ENCODE results near the gene OBSCN. TPM values are rescaled to one million over a fixed set of nuclear protein-coding genes. Genes with fewer than 3 reads are reported as not detected.

Gene OBSCN
- total RNA-seq, 1 donor from 2014 or later, result 25.7 TPM

DNA sequence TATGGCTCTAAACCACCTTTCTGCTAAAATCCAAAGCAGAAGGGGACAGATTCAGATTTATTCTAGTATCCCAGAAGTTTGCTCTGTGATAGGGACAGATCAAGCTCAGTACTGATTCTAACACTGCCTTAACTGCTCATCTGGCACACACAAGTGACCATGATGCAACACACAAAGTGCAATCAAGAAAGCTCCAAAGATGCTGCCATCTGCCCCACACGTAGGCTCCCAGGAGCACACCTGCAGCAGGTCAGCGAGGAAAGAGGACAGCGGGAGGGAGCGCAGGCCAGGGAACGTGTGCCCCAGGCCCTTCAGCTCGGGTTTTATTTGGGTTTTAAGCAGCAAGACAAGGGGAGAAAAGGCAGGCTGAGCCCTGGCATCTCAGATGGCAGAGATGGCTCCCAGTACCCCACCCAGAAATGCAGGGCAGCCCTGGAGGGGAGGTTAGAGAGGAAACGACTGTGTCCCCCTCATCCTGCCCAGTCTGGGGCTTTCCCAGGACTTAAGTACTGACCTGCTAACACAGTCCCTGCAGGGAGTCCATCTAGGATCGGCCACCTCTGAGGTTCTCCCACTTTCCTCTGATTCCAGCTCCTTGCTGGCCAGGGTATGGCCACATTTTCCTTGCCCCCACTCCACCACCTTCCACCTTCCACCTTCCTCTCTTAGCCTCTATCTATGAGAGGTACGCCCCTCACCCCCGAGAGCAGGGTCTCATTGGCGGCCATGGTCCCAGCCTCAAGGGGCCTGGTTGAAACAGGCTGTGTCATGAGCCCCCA, 197.5 kb downstream of the OBSCN start:
- Mint-ChIP-seq H3K9me3 (ENCODE audit: unreplicated experiment) (peaks cover 10% of the 10 kb centered on the region), H3K27ac (ENCODE audit: unreplicated experiment) (peak overlapping the region; percentile 85), H3K27me3 (ENCODE audit: unreplicated experiment) (peaks cover 5% of the 10 kb centered on the region), H3K4me1 (ENCODE audit: low read depth, unreplicated experiment) (peaks cover 17% of the 10 kb centered on the region), H3K4me3 (ENCODE audit: unreplicated experiment) (peak overlapping the region; percentile 97), H3K36me3 (ENCODE audit: unreplicated experiment) (no peaks in the 10 kb centered on the region)
- no peak for DNase-seq
- TF ChIP-seq, protein P1, sequence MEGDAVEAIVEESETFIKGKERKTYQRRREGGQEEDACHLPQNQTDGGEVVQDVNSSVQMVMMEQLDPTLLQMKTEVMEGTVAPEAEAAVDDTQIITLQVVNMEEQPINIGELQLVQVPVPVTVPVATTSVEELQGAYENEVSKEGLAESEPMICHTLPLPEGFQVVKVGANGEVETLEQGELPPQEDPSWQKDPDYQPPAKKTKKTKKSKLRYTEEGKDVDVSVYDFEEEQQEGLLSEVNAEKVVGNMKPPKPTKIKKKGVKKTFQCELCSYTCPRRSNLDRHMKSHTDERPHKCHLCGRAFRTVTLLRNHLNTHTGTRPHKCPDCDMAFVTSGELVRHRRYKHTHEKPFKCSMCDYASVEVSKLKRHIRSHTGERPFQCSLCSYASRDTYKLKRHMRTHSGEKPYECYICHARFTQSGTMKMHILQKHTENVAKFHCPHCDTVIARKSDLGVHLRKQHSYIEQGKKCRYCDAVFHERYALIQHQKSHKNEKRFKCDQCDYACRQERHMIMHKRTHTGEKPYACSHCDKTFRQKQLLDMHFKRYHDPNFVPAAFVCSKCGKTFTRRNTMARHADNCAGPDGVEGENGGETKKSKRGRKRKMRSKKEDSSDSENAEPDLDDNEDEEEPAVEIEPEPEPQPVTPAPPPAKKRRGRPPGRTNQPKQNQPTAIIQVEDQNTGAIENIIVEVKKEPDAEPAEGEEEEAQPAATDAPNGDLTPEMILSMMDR (IDR thresholded peaks at IDR 0.05; ENCODE audit: partially characterized antibody, unreplicated experiment), result no peak

- H3K36me3 Mint-ChIP-seq (ENCODE audit: unreplicated experiment), result no peaks in the 10 kb centered on the region
Measured at GRCh38 chr1:228405979-228406228, 198.1 kb downstream of the OBSCN start.

DNA sequence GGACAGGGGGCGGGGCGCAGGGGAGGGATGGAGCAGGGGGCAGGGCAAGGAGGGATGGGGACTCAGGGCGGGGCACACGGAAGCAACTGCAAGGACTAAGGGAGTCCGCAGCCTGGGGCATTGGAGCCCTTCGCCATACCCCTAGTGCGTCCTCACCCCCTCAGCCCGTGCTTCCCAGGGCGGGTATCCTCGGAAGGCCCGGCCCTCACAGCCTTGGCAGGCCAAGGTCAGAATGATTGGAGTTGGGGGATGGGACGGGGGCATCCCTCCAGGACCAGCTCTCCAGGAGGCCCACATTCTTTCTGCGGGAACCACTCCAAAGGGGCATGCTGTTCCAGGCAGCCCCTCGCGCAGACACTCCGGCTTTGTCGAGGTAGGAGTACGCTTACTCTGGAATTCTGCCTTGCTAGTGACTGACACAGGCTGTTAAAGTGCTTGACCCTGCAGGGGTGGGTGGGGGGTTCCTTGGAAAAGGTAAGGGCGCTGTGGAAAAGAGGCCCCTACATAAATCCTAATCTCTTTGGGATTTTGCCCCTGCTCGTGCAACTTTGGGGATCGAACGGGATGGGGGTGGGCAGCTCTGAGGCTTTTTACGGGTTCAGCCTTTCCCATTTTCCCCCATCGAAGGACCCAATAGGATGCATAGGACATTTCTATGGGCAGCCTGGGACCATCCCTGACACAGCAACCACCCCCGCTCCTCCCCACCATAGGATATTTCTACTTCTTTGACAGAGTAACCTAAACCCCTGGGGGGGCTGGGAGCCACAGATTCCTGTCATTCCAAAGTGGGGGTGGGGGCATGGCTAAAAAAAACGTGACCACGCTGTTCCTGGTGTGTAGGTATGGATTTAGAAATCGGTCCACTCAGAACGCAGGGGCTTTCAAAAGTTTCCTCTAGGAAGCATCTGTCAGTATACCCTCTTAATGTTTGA, 199.5 kb downstream of the OBSCN start:
- Mint-ChIP-seq H3K4me1 (ENCODE audit: low read depth, unreplicated experiment) (peaks cover 11% of the 10 kb centered on the region), H3K9me3 (ENCODE audit: unreplicated experiment) (peaks cover 4% of the 10 kb centered on the region), H3K27me3 (ENCODE audit: unreplicated experiment) (peaks cover 4% of the 10 kb centered on the region), H3K4me3 (ENCODE audit: unreplicated experiment) (peak overlapping the region; percentile 83), H3K36me3 (ENCODE audit: unreplicated experiment) (no peaks in the 10 kb centered on the region), H3K27ac (ENCODE audit: unreplicated experiment) (no peak overlapping the region)
- TF ChIP-seq, protein P1 (IDR thresholded peaks at IDR 0.05; ENCODE audit: partially characterized antibody, unreplicated experiment), result no peak
- DNase-seq, result no peak

More at GRCh38 chr1:228405979-228406228, 198.1 kb downstream of the OBSCN start:
- peak overlapping the region; percentile 97 for H3K4me3 Mint-ChIP-seq (ENCODE audit: unreplicated experiment)
- peaks cover 5% of the 10 kb centered on the region for H3K27me3 Mint-ChIP-seq (ENCODE audit: unreplicated experiment)
- TF ChIP-seq, protein P1 (IDR thresholded peaks at IDR 0.05; ENCODE audit: partially characterized antibody, unreplicated experiment), result no peak
- H3K9me3 Mint-ChIP-seq (ENCODE audit: unreplicated experiment), result peaks cover 8% of the 10 kb centered on the region
- no peak for DNase-seq
- peaks cover 15% of the 10 kb centered on the region for H3K4me1 Mint-ChIP-seq (ENCODE audit: low read depth, unreplicated experiment)
- peak overlapping the region; percentile 85 for H3K27ac Mint-ChIP-seq (ENCODE audit: unreplicated experiment)

GRCh38 chr1:228408041-228408868, 200.4 kb downstream of the OBSCN start:
- Mint-ChIP-seq H3K4me1 (ENCODE audit: low read depth, unreplicated experiment) (peaks cover 10% of the 10 kb centered on the region), H3K9me3 (ENCODE audit: unreplicated experiment) (peaks cover 3% of the 10 kb centered on the region), H3K27ac (ENCODE audit: unreplicated experiment) (no peak overlapping the region), H3K27me3 (ENCODE audit: unreplicated experiment) (peaks cover 3% of the 10 kb centered on the region), H3K4me3 (ENCODE audit: unreplicated experiment) (peak overlapping the region; percentile 83), H3K36me3 (ENCODE audit: unreplicated experiment) (peaks cover 1% of the 10 kb centered on the region)
- DNase-seq, result no peak
- TF ChIP-seq, protein P1 (IDR thresholded peaks at IDR 0.05; ENCODE audit: partially characterized antibody, unreplicated experiment), result no peak

Data from glutamatergic neuron (in vitro differentiated cells).